Neural progenitor cell (in vitro differentiated cells): ENCODE measurements around the gene IGLON5.

Experiments used
- CTCF ChIP-seq: fragments of 200-600 bp; sonication (generic); IDR thresholded peaks from 2 replicates; pipeline ENCODE4 v1.5.1; 2017; ENCODE audit warnings: antibody characterized with exemption, mild to moderate bottlenecking
- EZH2phosphoT487 ChIP-seq: fragments of 200-600 bp; sonication (generic); IDR thresholded peaks from 2 replicates; pipeline ENCODE4 v1.6.1; 2017; ENCODE audit warnings: antibody characterized with exemption

- no peak for TF ChIP-seq CTCF
- no peak for TF ChIP-seq EZH2phosphoT487
Observed at GRCh38 chr19:51370230-51370629, 58.8 kb downstream of the IGLON5 start.
